Activated CD8-positive, alpha-beta T cell treated with anti-CD3 and anti-CD28 coated beads for 36 hours (primary cell): Measurements from ENCODE around the gene THSD7B. TPM values are rescaled to one million over a fixed set of nuclear protein-coding genes. Genes with fewer than 3 reads are reported as not detected.

Source experiments
- ATAC-seq: fragments of 200-7000 bp; cut with Tn5 transposase; one replicate; pipeline ENCODE4 v1.10.0; 2021; ENCODE audit warnings: mild to moderate bottlenecking, moderate library complexity
- CTCF ChIA-PET: fragments of 350-600 bp; sonication (Branson Sonifier 250); formaldehyde crosslinking; loops from one replicate; lab custom pipeline; 2021; ENCODE audit warnings: antibody characterized with exemption; lab: Charles Lee
- POLR2A ChIA-PET: fragments of 350-600 bp; sonication (Branson Sonifier 250); formaldehyde crosslinking; loops from one replicate; lab custom pipeline; 2021; ENCODE audit warnings: antibody characterized with exemption; lab: Charles Lee
- DNase-seq: peaks from one replicate; pipeline ENCODE4 v3.0.0-alpha.2; 2020
- H3K27ac Mint-ChIP-seq: one replicate; pipeline ENCODE4 v1.8.0; 2021; ENCODE audit warnings: mild to moderate bottlenecking, mixed read lengths
- H3K27me3 Mint-ChIP-seq: one replicate; pipeline ENCODE4 v1.8.0; 2021; ENCODE audit warnings: mixed read lengths
- H3K36me3 Mint-ChIP-seq: one replicate; pipeline ENCODE4 v1.8.0; 2021; ENCODE audit warnings: low read depth, mixed read lengths
- H3K4me1 Mint-ChIP-seq: one replicate; pipeline ENCODE4 v1.8.0; 2021; ENCODE audit warnings: low read depth, mixed read lengths
- H3K4me3 Mint-ChIP-seq: one replicate; pipeline ENCODE4 v1.8.0; 2021; ENCODE audit warnings: mild to moderate bottlenecking, moderate library complexity, mixed read lengths
- H3K9me3 Mint-ChIP-seq: one replicate; pipeline ENCODE4 v1.8.0; 2021; ENCODE audit warnings: mixed read lengths
- intact Hi-C: fragments of 100-400 bp; cut with micrococcal nuclease; formaldehyde crosslinking; loops from one replicate; pipeline ENCODE4 v1.10.0; 2022
- total RNA-seq, 2 experiments: library from RNA; stranded (reverse); gene quantifications; one replicate each; pipeline ENCODE4 v1.2.3, GENCODE V29; 2021
- TF ChIP-seq, protein P1 (sequence below): fragments of 200-600 bp; IDR thresholded peaks from one replicate; pipeline ENCODE4 v1.8.0; 2022; ENCODE audit warnings: antibody characterized with exemption, mild to moderate bottlenecking

The THSD7B gene, protein sequence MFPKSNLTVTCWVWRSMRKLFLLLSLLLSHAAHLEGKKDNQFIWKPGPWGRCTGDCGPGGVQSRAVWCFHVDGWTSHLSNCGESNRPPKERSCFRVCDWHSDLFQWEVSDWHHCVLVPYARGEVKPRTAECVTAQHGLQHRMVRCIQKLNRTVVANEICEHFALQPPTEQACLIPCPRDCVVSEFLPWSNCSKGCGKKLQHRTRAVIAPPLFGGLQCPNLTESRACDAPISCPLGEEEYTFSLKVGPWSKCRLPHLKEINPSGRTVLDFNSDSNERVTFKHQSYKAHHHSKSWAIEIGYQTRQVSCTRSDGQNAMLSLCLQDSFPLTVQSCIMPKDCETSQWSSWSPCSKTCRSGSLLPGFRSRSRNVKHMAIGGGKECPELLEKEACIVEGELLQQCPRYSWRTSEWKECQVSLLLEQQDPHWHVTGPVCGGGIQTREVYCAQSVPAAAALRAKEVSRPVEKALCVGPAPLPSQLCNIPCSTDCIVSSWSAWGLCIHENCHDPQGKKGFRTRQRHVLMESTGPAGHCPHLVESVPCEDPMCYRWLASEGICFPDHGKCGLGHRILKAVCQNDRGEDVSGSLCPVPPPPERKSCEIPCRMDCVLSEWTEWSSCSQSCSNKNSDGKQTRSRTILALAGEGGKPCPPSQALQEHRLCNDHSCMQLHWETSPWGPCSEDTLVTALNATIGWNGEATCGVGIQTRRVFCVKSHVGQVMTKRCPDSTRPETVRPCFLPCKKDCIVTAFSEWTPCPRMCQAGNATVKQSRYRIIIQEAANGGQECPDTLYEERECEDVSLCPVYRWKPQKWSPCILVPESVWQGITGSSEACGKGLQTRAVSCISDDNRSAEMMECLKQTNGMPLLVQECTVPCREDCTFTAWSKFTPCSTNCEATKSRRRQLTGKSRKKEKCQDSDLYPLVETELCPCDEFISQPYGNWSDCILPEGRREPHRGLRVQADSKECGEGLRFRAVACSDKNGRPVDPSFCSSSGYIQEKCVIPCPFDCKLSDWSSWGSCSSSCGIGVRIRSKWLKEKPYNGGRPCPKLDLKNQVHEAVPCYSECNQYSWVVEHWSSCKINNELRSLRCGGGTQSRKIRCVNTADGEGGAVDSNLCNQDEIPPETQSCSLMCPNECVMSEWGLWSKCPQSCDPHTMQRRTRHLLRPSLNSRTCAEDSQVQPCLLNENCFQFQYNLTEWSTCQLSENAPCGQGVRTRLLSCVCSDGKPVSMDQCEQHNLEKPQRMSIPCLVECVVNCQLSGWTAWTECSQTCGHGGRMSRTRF (N-terminal part only)
- not detected for total RNA-seq

DNA sequence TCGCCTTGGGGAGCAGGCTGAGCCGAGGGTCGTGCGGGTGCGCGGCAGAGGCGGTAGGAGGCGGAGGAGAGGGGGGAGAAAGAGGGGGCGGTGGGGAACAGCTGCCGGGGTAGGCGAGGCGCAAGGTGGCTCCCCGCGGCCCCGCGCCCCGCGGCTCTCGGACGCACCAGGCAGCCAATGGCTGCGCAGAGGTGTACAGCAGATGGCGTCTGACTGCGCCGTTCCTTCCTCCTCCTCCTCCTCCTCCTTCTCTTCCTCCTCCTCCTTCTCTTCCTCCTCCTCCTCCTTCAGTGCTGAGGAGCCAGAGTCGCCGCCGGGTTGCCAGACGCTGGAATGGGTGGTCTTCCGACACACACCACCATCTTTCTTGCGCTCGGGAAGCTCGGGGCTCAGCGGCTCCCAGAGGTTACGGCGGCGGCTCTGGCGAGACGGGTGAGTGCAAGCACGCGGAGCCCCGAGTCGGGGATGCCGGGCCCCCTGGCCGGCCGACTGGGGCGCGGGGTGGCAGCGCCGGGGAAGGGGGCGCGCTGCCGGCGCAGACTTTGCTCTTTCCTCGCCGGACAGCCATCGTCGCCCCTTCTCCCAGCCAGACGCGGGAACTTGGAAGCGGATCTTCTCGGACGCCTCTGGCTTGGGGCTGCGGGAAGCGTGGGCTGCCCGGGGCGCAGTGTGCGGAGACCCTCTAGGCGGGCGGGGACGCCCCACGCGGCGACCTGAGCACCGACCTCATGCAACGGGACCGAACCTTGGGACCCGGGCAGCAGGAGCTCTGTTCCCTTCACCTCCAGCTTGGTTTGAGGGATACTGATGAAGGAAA is at the start of gene THSD7B:
Gene THSD7B (plus strand): TSS at position 290 of the 817 bp plus-strand sequence. CDS start 116,634 bp downstream, outside the sequence.
- TF ChIP-seq, protein P1, sequence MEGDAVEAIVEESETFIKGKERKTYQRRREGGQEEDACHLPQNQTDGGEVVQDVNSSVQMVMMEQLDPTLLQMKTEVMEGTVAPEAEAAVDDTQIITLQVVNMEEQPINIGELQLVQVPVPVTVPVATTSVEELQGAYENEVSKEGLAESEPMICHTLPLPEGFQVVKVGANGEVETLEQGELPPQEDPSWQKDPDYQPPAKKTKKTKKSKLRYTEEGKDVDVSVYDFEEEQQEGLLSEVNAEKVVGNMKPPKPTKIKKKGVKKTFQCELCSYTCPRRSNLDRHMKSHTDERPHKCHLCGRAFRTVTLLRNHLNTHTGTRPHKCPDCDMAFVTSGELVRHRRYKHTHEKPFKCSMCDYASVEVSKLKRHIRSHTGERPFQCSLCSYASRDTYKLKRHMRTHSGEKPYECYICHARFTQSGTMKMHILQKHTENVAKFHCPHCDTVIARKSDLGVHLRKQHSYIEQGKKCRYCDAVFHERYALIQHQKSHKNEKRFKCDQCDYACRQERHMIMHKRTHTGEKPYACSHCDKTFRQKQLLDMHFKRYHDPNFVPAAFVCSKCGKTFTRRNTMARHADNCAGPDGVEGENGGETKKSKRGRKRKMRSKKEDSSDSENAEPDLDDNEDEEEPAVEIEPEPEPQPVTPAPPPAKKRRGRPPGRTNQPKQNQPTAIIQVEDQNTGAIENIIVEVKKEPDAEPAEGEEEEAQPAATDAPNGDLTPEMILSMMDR = no peak
- DNase-seq = no peak
- peaks cover 54% of the 10 kb centered on the region for H3K27me3 Mint-ChIP-seq

DNA sequence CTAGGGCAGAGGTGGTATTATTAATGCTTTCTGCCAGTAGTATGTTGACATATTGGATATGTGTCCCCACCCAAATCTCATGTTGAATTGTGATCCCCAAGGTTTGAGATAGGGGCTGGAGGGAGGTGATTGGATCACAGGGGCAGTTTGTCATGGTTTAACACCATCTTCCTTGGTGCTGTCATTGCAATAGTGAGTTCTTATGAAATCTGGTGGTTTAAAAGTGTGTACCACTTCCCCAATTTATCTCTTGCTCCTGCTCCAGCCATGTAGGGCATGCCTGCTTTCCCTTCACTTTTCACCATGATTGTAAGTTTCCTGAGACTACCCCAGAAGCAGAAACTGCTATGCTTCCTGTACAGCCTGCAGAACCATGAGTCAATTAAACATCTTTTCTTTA is 47.1 kb upstream of the THSD7B start:
- DNase-seq (no peak), ATAC-seq (no peak)
- no peaks in the 10 kb centered on the region for H3K27me3 Mint-ChIP-seq
- no peaks in the 10 kb centered on the region for H3K4me1 Mint-ChIP-seq
- H3K4me3 Mint-ChIP-seq = no peak overlapping the region
- ChIA-PET POLR2A (no interaction called here), CTCF (no interaction called here)
- no peak overlapping the region for H3K27ac Mint-ChIP-seq
- no peaks in the 10 kb centered on the region for H3K9me3 Mint-ChIP-seq
- intact Hi-C loops = no loop called here
- H3K36me3 Mint-ChIP-seq = no peaks in the 10 kb centered on the region
- TF ChIP-seq, protein P1 = no peak

More for the DNA sequence above, at the start of gene THSD7B:
- ATAC-seq = peak; percentile 17
- Mint-ChIP-seq H3K9me3 (no peaks in the 10 kb centered on the region), H3K36me3 (no peaks in the 10 kb centered on the region), H3K27ac (no peak within 1 kb of the TSS), H3K4me3 (no peak within 1 kb of the TSS), H3K4me1 (no peaks in the 10 kb centered on the region)
- ChIA-PET CTCF (no interaction called here), POLR2A (no interaction called here)
- intact Hi-C loops = no loop called here

DNA sequence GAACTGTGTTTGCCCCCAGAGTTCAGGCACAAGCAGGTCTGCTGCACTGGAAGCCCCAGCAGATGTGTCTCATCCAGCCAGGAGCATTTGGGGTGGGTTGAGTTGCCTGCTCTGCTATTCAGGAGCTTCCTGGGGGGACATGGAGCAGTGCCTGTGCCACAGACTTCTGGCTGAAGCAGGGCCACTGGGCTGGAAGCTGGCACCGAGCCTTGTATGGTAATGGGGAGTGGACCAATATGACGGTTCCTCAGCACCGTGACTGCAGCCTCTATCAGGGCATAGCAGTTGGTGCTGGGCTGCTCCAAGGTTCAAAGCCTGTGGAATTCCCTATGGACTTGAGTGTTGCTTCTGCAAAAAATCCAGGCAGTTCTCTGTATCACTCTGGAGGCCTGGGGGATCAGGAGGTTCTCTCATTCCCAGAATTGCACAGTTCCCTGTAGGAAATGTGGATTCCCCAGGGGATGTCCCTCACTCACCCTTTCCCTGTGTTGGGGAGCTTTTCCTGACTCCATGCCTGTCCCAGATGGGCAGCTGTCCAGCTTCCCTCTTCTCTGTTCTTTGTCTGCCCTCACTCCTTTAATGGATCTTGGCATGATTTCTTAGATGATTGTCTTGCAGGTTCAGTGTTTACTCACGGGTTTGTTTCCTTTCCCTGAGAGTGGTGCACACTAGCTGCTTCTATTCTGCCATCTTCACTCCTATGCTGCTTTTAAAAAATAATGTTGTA is 37.2 kb upstream of the THSD7B start:
- Mint-ChIP-seq H3K4me3 (no peak overlapping the region), H3K36me3 (no peaks in the 10 kb centered on the region), H3K4me1 (no peaks in the 10 kb centered on the region), H3K9me3 (peaks cover 1% of the 10 kb centered on the region), H3K27ac (no peak overlapping the region), H3K27me3 (peaks cover 4% of the 10 kb centered on the region)
- intact Hi-C loops = no loop called here
- ChIA-PET POLR2A (no interaction called here), CTCF (interaction anchor here (1.8 kb wide), 1 partner anchor 9 kb away, joined by 9 read pairs; no protein-coding TSS in a partner anchor)
- DNase-seq = no peak
- TF ChIP-seq, protein P1 = no peak
- ATAC-seq = no peak

DNA sequence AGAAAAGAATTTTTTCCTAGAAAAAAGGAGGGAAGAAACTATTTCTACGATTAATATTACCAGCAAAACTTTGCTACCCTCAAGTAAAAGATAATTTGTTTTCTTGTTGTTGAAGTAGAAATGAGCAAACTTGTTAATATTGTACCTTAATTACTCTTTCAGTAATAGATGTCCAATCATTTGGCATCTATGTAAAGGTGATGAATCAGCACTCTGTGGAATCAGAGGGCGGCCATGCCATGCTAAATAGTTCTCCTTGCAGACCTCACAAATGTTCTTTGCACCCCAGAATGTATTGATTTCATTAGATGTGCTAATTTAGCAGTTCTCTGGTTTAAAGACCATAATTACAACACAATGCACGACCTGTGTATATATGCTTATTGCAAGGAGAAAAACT is 29.1 kb upstream of the THSD7B start:
- intact Hi-C loops = loop anchor here (10.0 kb wide), 1 partner anchor 311 kb away; no protein-coding TSS in a partner anchor
- no peak overlapping the region for H3K27ac Mint-ChIP-seq
- H3K9me3 Mint-ChIP-seq = peaks cover 1% of the 10 kb centered on the region
- POLR2A ChIA-PET = interaction anchor here (0.7 kb wide), 1 partner anchor 293 kb away, joined by 3 read pairs; no protein-coding TSS in a partner anchor
- no peaks in the 10 kb centered on the region for H3K4me1 Mint-ChIP-seq
- H3K27me3 Mint-ChIP-seq = peaks cover 10% of the 10 kb centered on the region
- H3K4me3 Mint-ChIP-seq = no peak overlapping the region
- TF ChIP-seq, protein P1 = no peak
- DNase-seq (no peak), ATAC-seq (no peak)
- CTCF ChIA-PET = interaction anchor here (1.2 to 1.8 kb wide), 2 partner anchors 23 to 312 kb away, joined by 3 to 4 read pairs; no protein-coding TSS in a partner anchor
- H3K36me3 Mint-ChIP-seq = no peaks in the 10 kb centered on the region
